Measurements from ENCODE around the gene TMEM145. TPM values are rescaled to one million over a fixed set of nuclear protein-coding genes. Genes with fewer than 3 reads are reported as not detected.

TMEM145 gene
- total RNA-seq, 1 experiment from 2014 or later, result 0.69 TPM

GRCh38 chr19:42277821-42278451 lies 35.2 kb upstream of the TMEM145 start:
- Histone ChIP-seq H2AFZ (ENCODE audit: low read length) (no peak overlapping the region), H3K4me3 (ENCODE audit: low read length) (no peak overlapping the region), H3K9ac (ENCODE audit: low read length) (no peak overlapping the region), H3K36me3 (ENCODE audit: low read depth, low read length) (no peaks in the 10 kb centered on the region), H3K4me2 (ENCODE audit: low read length) (no peak overlapping the region), H3K79me2 (ENCODE audit: low read length) (no peaks in the 10 kb centered on the region), H3K9me3 (ENCODE audit: low read length) (no peaks in the 10 kb centered on the region), H3F3A (ENCODE audit: low read length, unreplicated experiment) (no peaks in the 10 kb centered on the region), H3K27me3 (ENCODE audit: low read length) (no peaks in the 10 kb centered on the region), H4K20me1 (ENCODE audit: low read length) (no peaks in the 10 kb centered on the region), H3K9me2 (replicated peaks; ENCODE audit: low read length) (no peaks in the 10 kb centered on the region), H3K4me1 (ENCODE audit: insufficient read depth, low read length) (no peaks in the 10 kb centered on the region), H3K27ac (ENCODE audit: low read length) (no peak overlapping the region)
- CTCF ChIA-PET, result no interaction called here
- intact Hi-C loops (cut with micrococcal nuclease), result no loop called here
- POLR2A ChIA-PET (ENCODE audit: unreplicated experiment), result no interaction called here
- no TSS peak for BruUV-seq (replicated peaks)
- DNase-seq (no peak), ATAC-seq (no peak)
- TF ChIP-seq CTCF (conservative IDR thresholded peaks at IDR 0.05; ENCODE audit: low read depth, low read length), result no peak
- no peak for TF ChIP-seq EZH2 (IDR thresholded peaks at IDR 0.05; ENCODE audit: low read length, unreplicated experiment)
- no peak for TF ChIP-seq EZH2phosphoT487 (IDR thresholded peaks at IDR 0.05; ENCODE audit: borderline replicate concordance, low read length)

- ATAC-seq, result no peak
- DNase-seq, result no peak
- POLR2A ChIA-PET (ENCODE audit: unreplicated experiment), result no interaction called here
- Histone ChIP-seq H3K27me3 (ENCODE audit: low read length) (no peaks in the 10 kb centered on the region), H3K9me2 (replicated peaks; ENCODE audit: low read length) (no peaks in the 10 kb centered on the region), H3K4me1 (ENCODE audit: insufficient read depth, low read length) (no peaks in the 10 kb centered on the region), H3K9me3 (ENCODE audit: low read length) (no peaks in the 10 kb centered on the region), H3K4me2 (ENCODE audit: low read length) (no peak overlapping the region), H4K20me1 (ENCODE audit: low read length) (no peaks in the 10 kb centered on the region), H3K4me3 (ENCODE audit: low read length) (no peak overlapping the region), H3K79me2 (ENCODE audit: low read length) (no peaks in the 10 kb centered on the region), H3K9ac (ENCODE audit: low read length) (no peak overlapping the region), H2AFZ (ENCODE audit: low read length) (no peak overlapping the region), H3K36me3 (ENCODE audit: low read depth, low read length) (no peaks in the 10 kb centered on the region), H3F3A (ENCODE audit: low read length, unreplicated experiment) (no peaks in the 10 kb centered on the region), H3K27ac (ENCODE audit: low read length) (no peak overlapping the region)
- intact Hi-C loops (cut with micrococcal nuclease), result no loop called here
- BruUV-seq (replicated peaks), result no TSS peak
- CTCF ChIA-PET, result no interaction called here
- TF ChIP-seq EZH2 (IDR thresholded peaks at IDR 0.05; ENCODE audit: low read length, unreplicated experiment) (no peak), EZH2phosphoT487 (IDR thresholded peaks at IDR 0.05; ENCODE audit: borderline replicate concordance, low read length) (no peak), CTCF (conservative IDR thresholded peaks at IDR 0.05; ENCODE audit: low read depth, low read length) (no peak)
These were observed 34.5 kb upstream of the TMEM145 start for GRCh38 chr19:42278452-42279154.
